Measurements from ENCODE around the gene RNF187. TPM values are rescaled to one million over a fixed set of nuclear protein-coding genes. Genes with fewer than 3 reads are reported as not detected.
"Not testable (repeated sequence)": the region's sequence is repeated elsewhere in the genome, so short reads cannot be mapped to it uniquely, and the experiment has no call there.

RNF187 gene
- total RNA-seq, 1 experiment from 2014 or later, result 58.5 TPM

GRCh38 chr1:228457017-228457395 lies 30.2 kb upstream of the RNF187 start:
- no peak for DNase-seq (ENCODE audit: low read depth, low spot score)
- in situ Hi-C loops (cut with HindIII; ENCODE audit: low pct_unique_long_range_greater_than_20kb, low sequenced_read_pairs), result no loop called here

DNA sequence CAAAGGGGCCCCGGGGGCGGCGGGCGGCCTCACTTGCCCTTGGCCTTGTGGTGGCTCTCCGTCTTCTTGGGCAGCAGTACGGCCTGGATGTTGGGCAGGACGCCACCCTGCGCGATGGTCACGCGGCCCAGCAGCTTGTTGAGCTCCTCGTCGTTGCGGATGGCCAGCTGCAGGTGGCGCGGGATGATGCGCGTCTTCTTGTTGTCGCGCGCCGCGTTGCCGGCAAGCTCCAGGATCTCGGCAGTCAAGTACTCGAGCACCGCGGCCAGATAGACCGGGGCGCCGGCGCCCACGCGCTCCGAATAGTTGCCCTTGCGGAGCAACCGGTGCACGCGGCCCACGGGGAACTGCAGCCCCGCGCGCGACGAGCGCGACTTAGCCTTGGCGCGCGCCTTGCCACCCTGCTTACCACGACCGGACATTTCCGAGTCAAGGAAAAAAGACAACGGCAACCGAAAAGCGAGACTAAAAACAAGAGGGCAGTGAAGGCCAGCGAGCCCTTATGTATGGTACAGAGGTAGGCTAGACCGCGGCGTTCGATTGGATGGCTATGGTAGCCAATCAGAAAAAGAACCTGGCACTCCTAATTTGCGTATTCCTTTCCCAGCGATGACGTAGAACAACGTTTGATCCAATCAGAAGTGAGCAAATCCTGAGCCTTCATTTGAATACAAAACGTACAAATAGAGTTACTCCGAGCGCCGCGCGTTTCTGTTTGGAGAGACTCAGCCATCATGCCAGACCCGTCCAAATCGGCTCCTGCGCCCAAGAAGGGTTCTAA lies 29.6 kb upstream of the RNF187 start:
- peak; percentile 99 for DNase-seq (ENCODE audit: low read depth, low spot score)
- in situ Hi-C loops (cut with HindIII; ENCODE audit: low pct_unique_long_range_greater_than_20kb, low sequenced_read_pairs), result no loop called here

GRCh38 chr1:228459091-228459993 lies 27.8 kb upstream of the RNF187 start:
- DNase-seq (ENCODE audit: low read depth, low spot score), result peak; percentile 88
- in situ Hi-C loops (cut with HindIII; ENCODE audit: low pct_unique_long_range_greater_than_20kb, low sequenced_read_pairs), result no loop called here

DNA sequence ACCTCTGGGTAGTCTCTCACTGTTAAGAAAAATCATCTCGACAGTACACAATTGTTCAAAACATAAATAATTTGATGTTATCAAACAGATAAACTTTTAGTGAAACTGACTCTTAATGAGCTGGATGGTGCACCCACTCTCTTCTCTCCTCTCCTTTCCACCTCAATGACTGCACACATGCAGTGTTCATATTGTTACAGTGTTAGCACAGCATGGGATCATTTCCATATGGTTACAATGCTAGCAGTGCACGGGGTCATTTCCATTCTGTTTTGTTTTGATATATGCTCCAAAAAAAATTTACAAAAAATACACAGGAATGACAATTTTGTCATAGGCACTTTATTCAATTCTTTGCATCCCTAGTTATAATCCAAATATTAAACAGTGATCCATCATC lies 26.4 kb upstream of the RNF187 start:
- no peak for DNase-seq (ENCODE audit: low read depth, low spot score)
- in situ Hi-C loops (cut with HindIII; ENCODE audit: low pct_unique_long_range_greater_than_20kb, low sequenced_read_pairs), result no loop called here

DNA sequence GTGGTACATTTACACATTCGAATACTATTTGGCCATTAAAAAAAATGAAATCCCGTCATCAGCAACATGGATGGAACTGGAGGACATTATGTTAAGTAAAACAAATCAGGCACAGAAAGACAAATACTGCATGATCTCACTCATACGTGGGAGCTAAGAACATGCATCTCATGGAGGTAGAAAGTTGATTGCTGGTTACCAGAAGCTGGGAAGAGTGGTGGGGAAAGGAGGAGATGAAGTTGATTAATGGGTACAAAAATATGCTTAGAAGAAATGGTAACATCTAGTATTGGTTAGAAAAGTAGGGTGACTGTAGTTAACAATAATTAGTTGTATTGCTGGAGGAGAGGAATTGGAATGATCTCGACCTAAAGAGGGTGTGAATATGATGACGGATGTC lies 24.6 kb upstream of the RNF187 start:
- in situ Hi-C loops (cut with HindIII; ENCODE audit: low pct_unique_long_range_greater_than_20kb, low sequenced_read_pairs), result no loop called here
- DNase-seq (ENCODE audit: low read depth, low spot score), result no peak

- DNase-seq (ENCODE audit: low read depth, low spot score), result no peak
- in situ Hi-C loops (cut with HindIII; ENCODE audit: low pct_unique_long_range_greater_than_20kb, low sequenced_read_pairs), result no loop called here
These were observed 24.1 kb upstream of the RNF187 start for GRCh38 chr1:228463009-228463558.

DNA sequence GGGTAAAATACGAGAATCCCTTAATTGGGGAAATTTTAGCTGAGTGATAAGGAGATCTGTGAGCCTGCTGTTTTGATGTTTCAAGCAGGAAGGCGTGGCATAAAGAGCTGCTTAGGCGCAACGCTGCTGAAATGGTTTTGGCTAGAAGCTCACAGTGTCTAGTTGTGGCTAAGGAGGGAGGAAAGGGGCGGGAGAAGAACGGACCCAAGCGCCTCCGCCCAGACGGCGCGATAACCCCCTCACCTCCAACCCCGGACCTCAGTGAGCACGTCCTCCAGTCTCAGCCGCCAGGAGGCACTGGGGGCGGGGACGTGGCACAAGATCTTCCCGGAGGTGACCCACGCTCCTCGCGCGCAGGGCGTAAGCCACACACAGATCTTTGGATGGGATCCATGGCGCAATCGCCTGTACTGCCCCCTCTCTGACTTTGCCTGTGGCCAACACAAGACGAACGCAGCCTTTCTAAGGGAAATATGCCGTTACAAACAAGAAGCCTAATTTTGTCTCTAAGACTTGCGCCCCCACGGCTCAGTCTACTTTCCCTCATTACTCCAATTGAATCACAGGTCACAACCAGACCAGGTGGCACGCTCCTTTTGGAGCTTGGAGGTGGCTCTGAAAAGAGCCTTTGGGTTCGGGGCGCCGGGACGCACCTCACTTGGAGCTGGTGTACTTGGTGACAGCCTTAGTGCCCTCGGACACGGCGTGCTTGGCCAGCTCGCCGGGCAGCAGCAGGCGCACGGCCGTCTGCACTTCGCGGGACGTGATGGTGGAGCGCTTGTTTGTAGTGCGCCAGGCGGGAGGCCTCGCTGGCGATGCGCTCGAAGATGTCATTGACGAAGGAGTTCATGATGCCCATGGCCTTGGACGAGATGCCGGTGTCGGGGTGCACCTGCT lies 23.4 kb upstream of the RNF187 start:
- no peak for DNase-seq (ENCODE audit: low read depth, low spot score)
- in situ Hi-C loops (cut with HindIII; ENCODE audit: low pct_unique_long_range_greater_than_20kb, low sequenced_read_pairs), result no loop called here

DNA sequence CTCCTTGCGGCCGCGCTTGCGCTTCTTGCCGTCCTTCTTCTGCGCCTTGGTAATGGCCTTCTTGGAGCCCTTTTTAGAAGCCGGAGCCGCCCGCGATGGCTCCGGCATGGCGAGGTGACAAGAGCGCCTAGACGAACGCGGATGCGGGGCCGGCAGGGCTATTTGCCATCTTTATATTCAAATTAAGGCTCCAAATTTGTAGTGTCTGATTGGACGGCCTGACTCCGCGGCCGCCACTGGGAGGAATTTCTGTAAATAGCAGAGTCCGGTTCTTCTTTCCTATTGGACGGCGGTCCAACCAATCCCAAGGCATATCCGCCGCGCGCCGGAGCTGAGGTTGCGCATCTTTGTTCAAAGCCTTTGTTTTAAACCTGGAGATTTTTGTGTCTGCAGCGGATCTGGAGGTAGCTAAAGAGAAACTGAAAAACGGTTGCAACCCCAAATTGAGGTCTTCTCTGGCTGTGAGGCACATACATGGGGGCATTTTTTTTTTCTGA lies 22.6 kb upstream of the RNF187 start:
- no peak for DNase-seq (ENCODE audit: low read depth, low spot score)
- in situ Hi-C loops (cut with HindIII; ENCODE audit: low pct_unique_long_range_greater_than_20kb, low sequenced_read_pairs), result no loop called here

DNA sequence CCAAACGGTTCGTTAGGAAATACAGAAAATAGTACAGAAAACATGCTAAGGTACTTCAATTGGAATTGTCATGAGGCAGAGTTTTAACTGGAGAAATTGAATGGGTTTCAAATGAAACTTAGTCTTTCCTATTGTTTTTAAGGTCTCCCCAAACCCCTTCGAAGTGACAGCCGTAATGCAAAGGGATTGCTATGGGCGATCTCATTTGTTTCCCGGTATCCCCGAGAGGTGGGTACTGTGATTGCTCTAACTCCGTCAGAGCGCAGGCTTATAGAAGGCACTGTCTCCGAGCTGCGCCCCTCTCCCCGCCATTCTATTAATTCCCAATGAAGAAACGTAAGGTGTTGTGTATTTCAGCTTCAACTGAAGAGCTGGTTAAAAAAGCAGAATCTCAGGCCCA lies 22.0 kb upstream of the RNF187 start:
- in situ Hi-C loops (cut with HindIII; ENCODE audit: low pct_unique_long_range_greater_than_20kb, low sequenced_read_pairs), result no loop called here
- no peak for DNase-seq (ENCODE audit: low read depth, low spot score)

DNA sequence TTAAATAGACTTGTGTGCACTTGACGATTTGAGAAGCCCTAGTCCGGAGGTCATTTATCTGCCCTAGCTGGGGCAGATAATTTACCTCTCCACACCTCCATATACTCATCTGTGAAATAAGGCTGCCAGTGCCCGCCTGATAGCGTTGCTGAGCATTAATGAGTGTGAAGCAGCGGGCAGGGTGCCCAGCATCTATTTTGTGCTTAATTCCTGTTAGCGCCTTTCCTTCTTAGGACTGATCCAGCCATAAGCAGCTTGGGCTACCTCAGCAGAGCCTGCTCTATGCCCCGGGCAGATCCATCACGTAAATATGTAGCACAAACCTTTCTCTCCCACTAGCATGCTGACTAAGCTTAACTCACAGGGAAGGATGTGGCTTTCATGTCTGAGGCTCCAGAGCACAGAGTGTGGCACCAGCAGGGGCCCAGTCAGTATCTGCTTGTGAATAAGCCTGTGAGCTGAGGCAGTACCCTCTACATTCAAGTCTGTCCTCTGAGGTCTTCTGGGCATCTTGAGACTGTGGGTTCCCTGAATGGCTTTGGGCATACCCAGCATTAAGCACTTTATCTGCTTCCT lies 21.5 kb upstream of the RNF187 start:
- no peak for DNase-seq (ENCODE audit: low read depth, low spot score)
- in situ Hi-C loops (cut with HindIII; ENCODE audit: low pct_unique_long_range_greater_than_20kb, low sequenced_read_pairs), result no loop called here

GRCh38 chr1:228468188-228468587 lies 19.0 kb upstream of the RNF187 start:
- in situ Hi-C loops (cut with HindIII; ENCODE audit: low pct_unique_long_range_greater_than_20kb, low sequenced_read_pairs); DNase-seq (ENCODE audit: low read depth, low spot score): not testable (repeated sequence)

DNA sequence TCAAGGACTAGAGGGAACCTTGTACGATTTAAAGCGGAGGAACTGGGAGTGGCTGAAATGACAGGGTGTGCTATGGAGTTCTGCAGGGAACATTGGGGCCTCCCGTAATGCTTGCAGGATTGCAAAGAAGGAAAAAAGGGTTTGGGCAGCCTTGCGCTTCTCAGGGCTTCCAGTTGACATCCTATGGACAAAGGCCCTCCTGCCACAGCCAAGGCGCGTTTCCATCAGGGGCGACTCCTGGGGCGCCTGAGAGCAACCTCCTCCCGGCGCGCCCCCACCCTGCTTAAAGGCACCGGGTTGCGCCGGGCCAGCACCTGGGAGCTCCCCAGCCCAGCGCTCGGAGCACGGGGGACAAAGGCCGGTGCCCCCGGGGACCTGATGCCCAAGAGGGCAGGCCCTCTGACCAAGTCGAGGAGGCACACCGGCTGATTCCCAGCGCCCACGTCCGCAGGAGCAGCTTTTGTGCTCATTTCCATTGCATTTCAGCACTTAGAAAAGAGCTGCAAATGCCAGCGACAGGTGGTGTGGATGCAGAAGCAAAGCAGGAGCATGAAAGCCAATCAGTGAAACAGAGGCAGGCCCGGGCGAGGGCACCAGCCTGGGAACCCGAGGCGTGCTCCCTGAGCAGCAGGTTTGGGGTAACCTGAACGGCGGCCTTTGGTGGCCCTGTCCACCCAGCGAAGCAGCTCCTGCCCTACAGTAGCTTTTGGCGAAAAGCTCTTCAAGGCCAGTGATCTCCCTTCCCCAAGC lies 17.6 kb upstream of the RNF187 start:
- no peak for DNase-seq (ENCODE audit: low read depth, low spot score)
- in situ Hi-C loops (cut with HindIII; ENCODE audit: low pct_unique_long_range_greater_than_20kb, low sequenced_read_pairs), result no loop called here

- DNase-seq (ENCODE audit: low read depth, low spot score), result no peak
- in situ Hi-C loops (cut with HindIII; ENCODE audit: low pct_unique_long_range_greater_than_20kb, low sequenced_read_pairs), result no loop called here
These were observed 15.9 kb upstream of the RNF187 start for GRCh38 chr1:228471154-228471761.

GRCh38 chr1:228471762-228472398 lies 15.3 kb upstream of the RNF187 start:
- DNase-seq (ENCODE audit: low read depth, low spot score), result peak; percentile 79
- in situ Hi-C loops (cut with HindIII; ENCODE audit: low pct_unique_long_range_greater_than_20kb, low sequenced_read_pairs), result no loop called here

- in situ Hi-C loops (cut with HindIII; ENCODE audit: low pct_unique_long_range_greater_than_20kb, low sequenced_read_pairs), result no loop called here
- peak; percentile 51 for DNase-seq (ENCODE audit: low read depth, low spot score)
These were observed 14.5 kb upstream of the RNF187 start for GRCh38 chr1:228472655-228473054.

- in situ Hi-C loops (cut with HindIII; ENCODE audit: low pct_unique_long_range_greater_than_20kb, low sequenced_read_pairs), result no loop called here
- no peak for DNase-seq (ENCODE audit: low read depth, low spot score)
These were observed 12.7 kb upstream of the RNF187 start for GRCh38 chr1:228474507-228474906.

Measured in SK-MEL-5 (cell line).